Measurements from ENCODE around the gene NEMP2. TPM values are rescaled to one million over a fixed set of nuclear protein-coding genes. Genes with fewer than 3 reads are reported as not detected.

The NEMP2 gene
- total RNA-seq, 1 donor from 2014 or later, result 8.3 TPM

DNA sequence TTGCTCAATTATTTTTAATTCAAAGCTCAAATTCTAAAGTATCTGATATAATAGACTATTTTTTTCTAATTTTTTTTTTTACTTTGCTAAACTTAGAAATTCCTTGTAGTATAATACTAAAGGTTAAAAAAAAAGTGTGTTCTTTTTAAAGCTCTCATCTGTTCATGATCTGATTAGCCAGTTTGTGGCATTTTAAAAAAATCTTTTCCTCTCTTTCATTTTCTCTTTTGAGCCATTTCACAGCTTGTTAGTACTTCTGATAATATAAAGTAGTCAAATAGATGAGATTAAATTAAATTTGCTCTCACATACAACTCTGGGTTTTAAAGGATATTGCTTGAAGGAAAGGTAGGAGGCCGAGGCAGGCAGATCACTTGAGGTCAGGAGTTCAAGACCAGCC, 40.7 kb upstream of the NEMP2 start:
- H3K9me3 Mint-ChIP-seq (ENCODE audit: unreplicated experiment), result no peaks in the 10 kb centered on the region
- TF ChIP-seq, protein P1, sequence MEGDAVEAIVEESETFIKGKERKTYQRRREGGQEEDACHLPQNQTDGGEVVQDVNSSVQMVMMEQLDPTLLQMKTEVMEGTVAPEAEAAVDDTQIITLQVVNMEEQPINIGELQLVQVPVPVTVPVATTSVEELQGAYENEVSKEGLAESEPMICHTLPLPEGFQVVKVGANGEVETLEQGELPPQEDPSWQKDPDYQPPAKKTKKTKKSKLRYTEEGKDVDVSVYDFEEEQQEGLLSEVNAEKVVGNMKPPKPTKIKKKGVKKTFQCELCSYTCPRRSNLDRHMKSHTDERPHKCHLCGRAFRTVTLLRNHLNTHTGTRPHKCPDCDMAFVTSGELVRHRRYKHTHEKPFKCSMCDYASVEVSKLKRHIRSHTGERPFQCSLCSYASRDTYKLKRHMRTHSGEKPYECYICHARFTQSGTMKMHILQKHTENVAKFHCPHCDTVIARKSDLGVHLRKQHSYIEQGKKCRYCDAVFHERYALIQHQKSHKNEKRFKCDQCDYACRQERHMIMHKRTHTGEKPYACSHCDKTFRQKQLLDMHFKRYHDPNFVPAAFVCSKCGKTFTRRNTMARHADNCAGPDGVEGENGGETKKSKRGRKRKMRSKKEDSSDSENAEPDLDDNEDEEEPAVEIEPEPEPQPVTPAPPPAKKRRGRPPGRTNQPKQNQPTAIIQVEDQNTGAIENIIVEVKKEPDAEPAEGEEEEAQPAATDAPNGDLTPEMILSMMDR (IDR thresholded peaks at IDR 0.05; ENCODE audit: unreplicated experiment), result no peak
- no peak overlapping the region for H3K4me3 Mint-ChIP-seq (ENCODE audit: unreplicated experiment)
- H3K27me3 Mint-ChIP-seq (ENCODE audit: unreplicated experiment), result peaks cover 4% of the 10 kb centered on the region
- H3K27ac Mint-ChIP-seq (ENCODE audit: unreplicated experiment), result no peak overlapping the region
- no peak for DNase-seq (ENCODE audit: low spot score)
- H3K36me3 Mint-ChIP-seq (ENCODE audit: low read depth, unreplicated experiment), result no peaks in the 10 kb centered on the region
- peaks cover 13% of the 10 kb centered on the region for H3K4me1 Mint-ChIP-seq (ENCODE audit: unreplicated experiment)

DNA sequence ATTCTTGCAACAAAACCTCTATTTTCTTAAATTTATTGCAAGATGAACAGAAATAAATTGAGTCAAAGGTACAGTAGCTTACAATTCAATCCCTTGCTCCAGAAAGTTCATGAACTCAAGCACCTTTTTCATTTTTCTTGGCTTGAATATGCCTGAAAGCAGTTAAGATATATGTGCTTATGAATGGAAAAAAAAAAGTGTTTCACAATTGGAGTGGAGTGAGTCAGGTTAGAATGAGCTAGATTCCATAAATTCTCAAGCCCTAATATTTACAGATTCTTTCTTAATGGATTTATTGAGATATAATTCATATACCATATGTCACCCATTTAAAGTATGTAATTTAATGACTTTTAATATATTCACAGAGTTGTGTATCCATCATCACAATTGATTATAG, 39.6 kb upstream of the NEMP2 start:
- TF ChIP-seq, protein P1 (IDR thresholded peaks at IDR 0.05; ENCODE audit: unreplicated experiment), result no peak
- H3K36me3 Mint-ChIP-seq (ENCODE audit: low read depth, unreplicated experiment), result no peaks in the 10 kb centered on the region
- H3K4me3 Mint-ChIP-seq (ENCODE audit: unreplicated experiment), result no peak overlapping the region
- H3K27ac Mint-ChIP-seq (ENCODE audit: unreplicated experiment), result no peak overlapping the region
- peaks cover 4% of the 10 kb centered on the region for H3K27me3 Mint-ChIP-seq (ENCODE audit: unreplicated experiment)
- H3K4me1 Mint-ChIP-seq (ENCODE audit: unreplicated experiment), result peaks cover 12% of the 10 kb centered on the region
- no peak for DNase-seq (ENCODE audit: low spot score)
- no peaks in the 10 kb centered on the region for H3K9me3 Mint-ChIP-seq (ENCODE audit: unreplicated experiment)

DNA sequence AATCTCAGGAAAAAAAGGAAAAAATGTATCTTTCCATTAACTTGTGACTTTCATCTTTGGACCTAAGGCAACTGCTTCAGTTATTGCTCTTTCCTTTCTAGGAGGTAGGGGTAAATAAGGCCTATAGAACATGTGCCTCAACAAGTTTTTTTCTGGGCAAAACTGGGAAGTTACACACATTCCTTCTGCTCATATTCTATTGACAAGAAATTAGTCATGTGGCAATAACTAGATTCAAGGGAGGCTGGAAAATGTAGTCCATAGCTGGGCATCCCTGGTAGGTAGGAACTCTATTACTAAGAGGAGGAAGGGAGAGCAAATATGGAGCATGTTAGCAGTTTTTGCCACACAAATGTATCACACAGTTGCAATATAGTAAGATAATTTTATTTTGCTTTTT, 37.7 kb upstream of the NEMP2 start:
- H3K9me3 Mint-ChIP-seq (ENCODE audit: unreplicated experiment), result no peaks in the 10 kb centered on the region
- peaks cover 4% of the 10 kb centered on the region for H3K27me3 Mint-ChIP-seq (ENCODE audit: unreplicated experiment)

DNA sequence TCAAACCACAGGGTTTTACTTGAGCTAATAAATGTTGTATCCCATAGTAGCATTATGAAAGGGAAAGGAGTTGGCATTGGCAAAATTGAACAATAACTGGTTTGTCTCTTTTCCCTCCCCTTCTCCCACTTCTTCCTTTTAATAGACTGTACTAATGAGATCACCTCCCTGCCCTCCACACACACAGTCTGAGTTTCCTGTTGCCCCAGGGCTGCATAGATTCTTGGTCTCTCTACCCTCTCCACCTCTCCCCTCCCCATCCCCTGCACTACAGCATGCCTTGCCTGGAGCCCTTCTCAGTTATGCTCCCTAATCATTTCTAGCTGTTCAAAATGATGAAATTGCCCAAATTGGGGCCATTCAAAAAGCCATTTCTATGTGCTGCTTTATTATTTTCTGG, 37.2 kb upstream of the NEMP2 start:
- no peak overlapping the region for H3K4me3 Mint-ChIP-seq (ENCODE audit: unreplicated experiment)
- TF ChIP-seq, protein P1 (IDR thresholded peaks at IDR 0.05; ENCODE audit: unreplicated experiment), result no peak
- H3K36me3 Mint-ChIP-seq (ENCODE audit: low read depth, unreplicated experiment), result no peaks in the 10 kb centered on the region
- DNase-seq (ENCODE audit: low spot score), result no peak
- H3K9me3 Mint-ChIP-seq (ENCODE audit: unreplicated experiment), result no peaks in the 10 kb centered on the region
- H3K4me1 Mint-ChIP-seq (ENCODE audit: unreplicated experiment), result no peaks in the 10 kb centered on the region
- no peak overlapping the region for H3K27ac Mint-ChIP-seq (ENCODE audit: unreplicated experiment)
- H3K27me3 Mint-ChIP-seq (ENCODE audit: unreplicated experiment), result peaks cover 4% of the 10 kb centered on the region

More for the DNA sequence above, 37.7 kb upstream of the NEMP2 start:
- Mint-ChIP-seq H3K27ac (ENCODE audit: unreplicated experiment) (no peak overlapping the region), H3K36me3 (ENCODE audit: low read depth, unreplicated experiment) (no peaks in the 10 kb centered on the region), H3K4me3 (ENCODE audit: unreplicated experiment) (no peak overlapping the region), H3K4me1 (ENCODE audit: unreplicated experiment) (no peaks in the 10 kb centered on the region)
- DNase-seq (ENCODE audit: low spot score), result no peak
- TF ChIP-seq, protein P1 (IDR thresholded peaks at IDR 0.05; ENCODE audit: unreplicated experiment), result no peak

DNA sequence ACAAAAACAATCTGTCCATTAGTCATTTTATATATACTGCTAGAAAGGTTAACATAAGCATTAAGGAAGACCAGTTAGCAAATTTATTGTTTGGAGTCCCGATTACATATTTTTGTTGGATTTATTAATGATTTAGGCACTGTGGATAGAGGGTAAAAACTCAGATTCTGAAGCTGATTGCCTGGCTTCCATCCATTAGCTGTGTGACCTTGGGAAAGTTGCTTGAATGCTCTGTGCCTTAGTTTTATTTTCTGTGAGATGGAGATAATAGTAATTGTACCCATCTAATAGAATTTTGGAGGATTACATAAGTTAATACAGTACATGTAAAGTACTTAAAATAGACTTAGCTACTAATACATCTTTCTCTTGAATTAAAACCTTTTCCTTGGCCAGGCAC, 36.3 kb upstream of the NEMP2 start:
- no peak overlapping the region for H3K27ac Mint-ChIP-seq (ENCODE audit: unreplicated experiment)
- no peaks in the 10 kb centered on the region for H3K4me1 Mint-ChIP-seq (ENCODE audit: unreplicated experiment)
- no peak overlapping the region for H3K4me3 Mint-ChIP-seq (ENCODE audit: unreplicated experiment)
- no peaks in the 10 kb centered on the region for H3K36me3 Mint-ChIP-seq (ENCODE audit: low read depth, unreplicated experiment)
- TF ChIP-seq, protein P1 (IDR thresholded peaks at IDR 0.05; ENCODE audit: unreplicated experiment), result no peak
- peaks cover 2% of the 10 kb centered on the region for H3K27me3 Mint-ChIP-seq (ENCODE audit: unreplicated experiment)
- H3K9me3 Mint-ChIP-seq (ENCODE audit: unreplicated experiment), result no peaks in the 10 kb centered on the region
- DNase-seq (ENCODE audit: low spot score), result no peak

Data from endothelial cell (in vitro differentiated cells).